ENCODE measurements around the gene MYD88. TPM values are rescaled to one million over a fixed set of nuclear protein-coding genes. Genes with fewer than 3 reads are reported as not detected.

MYD88 gene
- total RNA-seq, 1 donor: 8.7 TPM

- TF ChIP-seq CTCF (IDR thresholded peaks at IDR 0.05; ENCODE audit: extremely low read depth, low read depth, low read length): no peak
- Histone ChIP-seq H3K4me2 (ENCODE audit: insufficient read depth, low read length) (no peak overlapping the region), H3K4me3 (ENCODE audit: insufficient read depth, low read length) (no peak overlapping the region), H3K27me3 (ENCODE audit: insufficient read depth, low read length) (peaks cover 13% of the 10 kb centered on the region), H3K36me3 (ENCODE audit: insufficient read depth, low read length) (no peaks in the 10 kb centered on the region), H3K79me2 (ENCODE audit: insufficient read depth, low read length) (no peaks in the 10 kb centered on the region), H3K9me3 (ENCODE audit: low read depth, low read length) (no peaks in the 10 kb centered on the region), H3K27ac (ENCODE audit: low read depth, low read length) (no peak overlapping the region), H2AFZ (ENCODE audit: low read length) (no peak overlapping the region), H4K20me1 (ENCODE audit: insufficient read depth, low read length) (no peaks in the 10 kb centered on the region), H3K4me1 (ENCODE audit: insufficient read depth, low read length) (no peaks in the 10 kb centered on the region)
- no peak for DNase-seq (ENCODE audit: insufficient read length, low spot score, missing footprints)
These were observed 24.2 kb upstream of the MYD88 start for GRCh38 chr3:38114052-38114874.

DNA sequence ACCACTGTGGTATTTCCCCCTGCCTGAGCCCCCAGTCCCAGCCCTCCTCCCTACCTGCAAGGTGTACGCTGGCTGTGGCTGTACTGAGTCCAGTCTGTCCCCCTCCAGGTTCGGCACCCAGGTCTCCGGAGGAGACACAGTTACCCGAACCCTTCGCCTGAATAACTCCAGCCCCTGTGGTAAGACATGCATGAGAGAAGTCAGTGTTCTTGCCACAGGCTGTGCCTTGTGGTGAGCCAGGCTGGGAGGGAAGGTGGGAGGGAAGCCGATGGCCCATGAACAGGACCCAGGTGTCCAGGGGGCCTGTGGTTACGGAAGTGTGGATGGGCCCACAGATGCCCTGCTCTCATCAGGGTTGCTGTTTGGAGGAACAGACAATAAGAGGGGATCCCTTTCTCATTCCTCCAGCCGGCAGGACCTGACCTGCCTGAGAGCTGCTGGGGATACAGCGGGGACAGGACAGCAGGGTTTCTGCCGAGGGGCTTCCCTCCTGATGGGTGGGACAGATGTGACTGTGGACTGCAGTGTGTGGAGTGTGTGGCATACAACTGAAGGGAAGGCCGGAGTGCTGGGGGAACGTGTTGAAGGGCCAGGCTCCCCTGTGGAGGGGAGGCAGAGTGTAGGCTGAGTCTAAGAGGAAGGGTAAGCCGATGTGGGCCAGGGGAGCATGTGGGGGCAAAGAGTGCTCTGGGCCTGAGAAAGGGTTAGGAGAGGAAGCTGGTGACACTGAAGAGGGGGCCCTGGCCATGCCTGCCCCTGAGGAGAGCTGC is 23.4 kb upstream of the MYD88 start:
- no peak overlapping the region for H3K27ac ChIP-seq (ENCODE audit: low read depth, low read length)
- H3K27me3 ChIP-seq (ENCODE audit: insufficient read depth, low read length): peaks cover 13% of the 10 kb centered on the region
- TF ChIP-seq CTCF (IDR thresholded peaks at IDR 0.05; ENCODE audit: extremely low read depth, low read depth, low read length): no peak
- no peak overlapping the region for H2AFZ ChIP-seq (ENCODE audit: low read length)
- no peaks in the 10 kb centered on the region for H4K20me1 ChIP-seq (ENCODE audit: insufficient read depth, low read length)
- H3K9me3 ChIP-seq (ENCODE audit: low read depth, low read length): no peaks in the 10 kb centered on the region
- no peaks in the 10 kb centered on the region for H3K36me3 ChIP-seq (ENCODE audit: insufficient read depth, low read length)
- no peak overlapping the region for H3K4me2 ChIP-seq (ENCODE audit: insufficient read depth, low read length)
- H3K79me2 ChIP-seq (ENCODE audit: insufficient read depth, low read length): no peaks in the 10 kb centered on the region
- no peak overlapping the region for H3K4me3 ChIP-seq (ENCODE audit: insufficient read depth, low read length)
- DNase-seq (ENCODE audit: insufficient read length, low spot score, missing footprints): peak; percentile 70
- H3K4me1 ChIP-seq (ENCODE audit: insufficient read depth, low read length): no peaks in the 10 kb centered on the region

- H3K9me3 ChIP-seq (ENCODE audit: low read depth, low read length): no peaks in the 10 kb centered on the region
- H3K36me3 ChIP-seq (ENCODE audit: insufficient read depth, low read length): no peaks in the 10 kb centered on the region
- TF ChIP-seq CTCF (IDR thresholded peaks at IDR 0.05; ENCODE audit: extremely low read depth, low read depth, low read length): no peak
- H3K4me3 ChIP-seq (ENCODE audit: insufficient read depth, low read length): no peak overlapping the region
- no peak overlapping the region for H3K27ac ChIP-seq (ENCODE audit: low read depth, low read length)
- H2AFZ ChIP-seq (ENCODE audit: low read length): no peak overlapping the region
- peaks cover 13% of the 10 kb centered on the region for H3K27me3 ChIP-seq (ENCODE audit: insufficient read depth, low read length)
- no peaks in the 10 kb centered on the region for H3K4me1 ChIP-seq (ENCODE audit: insufficient read depth, low read length)
- H3K79me2 ChIP-seq (ENCODE audit: insufficient read depth, low read length): no peaks in the 10 kb centered on the region
- no peak overlapping the region for H3K4me2 ChIP-seq (ENCODE audit: insufficient read depth, low read length)
- H4K20me1 ChIP-seq (ENCODE audit: insufficient read depth, low read length): no peaks in the 10 kb centered on the region
- peak; percentile 72 for DNase-seq (ENCODE audit: insufficient read length, low spot score, missing footprints)
These were observed 22.6 kb upstream of the MYD88 start for GRCh38 chr3:38115645-38116427.

Measured in osteoblast (primary cell).